NCI-H748 treated with DMSO at 0.1 percent for 48 hours (cell line): Measurements from ENCODE around the gene TXNL4A.
A peak's percentile ranks its signal among the peaks of the same experiment; 100 is the strongest.

Experiments
- DNase-seq: peaks from one replicate; lab custom pipeline; 2025; lab: John Stamatoyannopoulos, UW

The TXNL4A gene

DNA sequence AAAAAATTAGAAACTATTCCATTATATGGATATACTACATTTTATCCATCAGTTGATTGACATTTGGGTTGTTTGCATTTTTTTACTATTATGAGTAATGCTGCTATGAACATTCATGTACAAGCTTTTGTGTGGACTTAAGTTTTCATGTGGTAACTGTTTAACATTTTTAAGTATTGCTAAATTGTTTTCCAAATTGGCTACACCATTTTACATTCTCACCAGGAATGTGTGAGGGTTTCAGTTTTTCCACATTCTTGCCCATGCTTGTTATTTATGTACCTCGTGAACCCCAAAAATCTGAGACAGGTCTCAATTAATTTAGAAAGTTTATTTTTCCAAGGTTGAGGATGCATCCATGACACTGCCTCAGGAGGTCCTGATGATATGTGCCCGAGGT is 3.1 kb upstream of the TXNL4A start:
- DNase-seq: no peak

DNA sequence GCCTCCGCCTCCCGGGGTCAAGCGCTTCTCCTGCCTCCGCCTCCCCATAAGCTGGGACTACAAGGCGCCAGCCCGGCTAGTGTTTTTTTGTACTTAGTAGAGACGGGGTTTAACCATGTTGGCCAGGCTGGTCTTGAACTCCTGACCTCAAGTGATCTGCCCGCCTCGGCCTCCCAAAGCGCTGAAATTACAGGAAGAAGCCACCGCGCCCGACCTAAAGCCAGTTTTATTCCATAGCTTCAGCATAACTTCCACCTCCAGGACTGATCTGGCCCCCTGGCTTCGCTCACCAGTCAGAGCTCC is 783 bp upstream of the TXNL4A start:
- DNase-seq: no peak

DNA sequence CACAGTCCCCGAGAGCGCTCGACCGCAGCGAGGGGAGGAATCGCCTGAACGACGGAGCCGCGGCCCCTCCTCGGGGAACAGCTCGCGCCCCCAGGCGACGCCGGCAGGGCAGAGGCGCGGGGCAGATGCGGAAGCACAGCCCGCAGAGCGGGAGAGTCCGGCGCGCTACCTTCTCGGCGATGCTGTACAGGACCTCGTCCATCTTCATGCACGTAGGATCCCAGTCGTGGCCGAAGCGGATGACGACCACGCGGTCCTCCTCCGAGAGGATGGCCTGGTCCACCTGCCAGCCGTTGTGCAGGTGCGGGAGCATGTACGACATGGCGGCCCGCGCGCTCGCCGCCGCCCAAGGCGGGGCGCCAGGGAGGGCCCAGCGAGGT is 302 bp downstream of the TXNL4A start:
- peak; percentile 44 for DNase-seq

DNA sequence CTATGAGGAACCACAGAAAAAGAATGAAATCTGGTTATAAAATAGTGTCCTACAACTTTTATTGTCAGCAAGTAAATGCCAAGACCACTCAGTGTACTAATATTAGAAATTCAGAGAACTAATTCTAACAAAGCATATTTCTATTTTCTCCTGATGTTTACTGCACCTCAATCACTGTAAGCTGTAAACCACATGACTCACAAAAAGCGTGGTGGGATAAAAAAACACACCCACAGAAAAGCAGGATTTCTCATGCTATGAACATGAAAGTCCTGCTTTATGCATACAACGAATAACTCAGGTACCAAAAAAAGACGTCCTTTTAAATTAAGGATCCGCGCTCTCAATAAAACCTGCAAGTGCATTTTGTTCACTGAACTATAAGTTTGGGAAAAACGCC is 797 bp downstream of the TXNL4A start:
- no peak for DNase-seq

DNA sequence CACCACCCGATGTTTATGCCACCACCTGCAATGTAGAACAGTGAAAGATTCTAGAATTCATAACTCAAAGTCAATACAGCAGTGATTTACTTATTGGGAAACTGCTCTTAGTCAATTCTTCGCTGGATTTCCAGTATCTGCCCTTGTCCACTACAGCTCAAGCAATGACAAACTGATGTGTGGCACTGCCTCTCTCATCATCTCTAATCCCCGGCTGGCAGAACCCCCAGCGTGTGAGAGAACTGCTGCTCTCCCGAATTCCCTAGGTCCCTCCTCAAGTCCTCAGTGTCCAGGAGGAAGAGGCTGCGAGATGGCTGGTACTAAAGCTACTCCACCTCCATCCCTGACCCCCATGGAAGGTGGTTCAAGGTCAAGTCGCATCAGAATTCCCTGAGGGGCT is 1.6 kb downstream of the TXNL4A start:
- no peak for DNase-seq

- no peak for DNase-seq
Measured at GRCh38 chr18:79985172-79985571, 3.2 kb downstream of the TXNL4A start.

DNA sequence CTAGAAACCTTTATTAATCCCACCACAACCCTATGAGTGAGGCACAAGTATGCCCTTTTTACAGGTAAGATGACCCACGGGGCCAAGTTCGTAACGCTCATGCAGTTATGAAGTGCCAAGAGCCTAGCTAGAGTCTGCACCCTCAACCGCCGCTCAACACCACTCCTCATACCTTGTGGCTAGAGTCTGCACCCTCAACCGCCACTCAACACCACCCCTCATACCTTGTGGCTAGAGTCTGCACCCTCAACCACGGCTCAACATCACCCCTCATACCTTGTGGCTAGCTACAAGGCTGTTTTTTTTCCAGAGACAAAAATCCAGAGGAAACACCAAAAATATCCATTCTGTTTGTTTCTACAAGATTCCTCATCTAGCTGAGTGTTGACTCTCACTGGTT is 4.6 kb downstream of the TXNL4A start:
- DNase-seq: no peak

GRCh38 chr18:79983253-79983652 is 5.1 kb downstream of the TXNL4A start:
- DNase-seq: no peak

- no peak for DNase-seq
Measured at GRCh38 chr18:79982736-79983135, 5.6 kb downstream of the TXNL4A start.

DNA sequence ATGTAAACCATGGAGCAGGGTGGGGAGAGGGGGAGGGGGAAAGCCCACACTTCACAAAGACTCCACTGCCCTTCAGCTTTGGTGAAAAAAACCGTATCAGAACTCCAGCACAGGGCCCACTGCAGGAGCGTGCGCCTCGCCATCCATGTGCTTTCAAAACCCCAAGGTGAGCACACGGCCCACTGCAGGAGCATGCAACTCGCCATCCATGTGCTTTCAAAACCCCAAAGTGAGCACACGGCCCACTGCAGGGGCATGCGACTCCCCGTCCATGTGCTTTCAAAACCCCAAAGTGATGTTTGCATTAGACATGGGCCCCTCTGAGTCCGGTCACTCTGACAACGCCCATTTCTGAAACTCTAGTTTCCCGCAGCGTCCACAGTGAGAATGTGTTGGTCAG is 7.8 kb downstream of the TXNL4A start:
- DNase-seq: no peak

GRCh38 chr18:79979843-79980242 is 8.5 kb downstream of the TXNL4A start:
- no peak for DNase-seq

DNA sequence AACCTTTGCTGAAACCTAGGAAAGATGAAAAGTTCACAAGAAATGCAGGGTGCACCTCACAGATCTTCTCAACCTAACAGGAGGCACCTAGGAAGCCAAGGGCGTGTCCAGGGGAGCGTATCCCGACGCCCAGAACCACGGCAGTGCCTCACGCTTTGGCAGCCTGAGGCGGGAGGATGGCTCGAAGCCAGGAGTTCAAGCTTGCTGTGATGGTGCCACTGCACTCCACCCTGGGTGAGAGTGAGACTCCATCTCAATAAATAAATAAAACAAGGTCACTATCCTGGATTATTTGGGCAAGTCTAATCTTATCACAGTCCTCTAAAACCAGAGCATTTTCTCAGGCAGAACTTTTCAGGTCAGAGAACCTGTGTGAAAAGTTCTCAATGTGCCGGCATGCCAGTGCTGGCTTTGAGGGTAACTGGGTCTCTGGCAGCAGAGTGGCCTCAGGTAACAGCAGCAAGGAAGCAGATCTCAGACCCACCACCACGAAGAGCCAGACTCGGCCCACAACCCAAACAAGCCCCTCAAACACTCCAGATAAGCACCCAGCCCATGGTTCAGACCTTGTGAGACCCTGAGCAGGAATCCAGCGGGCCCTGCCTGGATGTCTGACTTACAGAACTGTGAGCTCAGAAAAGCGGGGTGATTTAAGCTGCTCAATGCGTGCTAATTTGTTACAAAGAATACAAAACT is 12.2 kb downstream of the TXNL4A start:
- no peak for DNase-seq

DNA sequence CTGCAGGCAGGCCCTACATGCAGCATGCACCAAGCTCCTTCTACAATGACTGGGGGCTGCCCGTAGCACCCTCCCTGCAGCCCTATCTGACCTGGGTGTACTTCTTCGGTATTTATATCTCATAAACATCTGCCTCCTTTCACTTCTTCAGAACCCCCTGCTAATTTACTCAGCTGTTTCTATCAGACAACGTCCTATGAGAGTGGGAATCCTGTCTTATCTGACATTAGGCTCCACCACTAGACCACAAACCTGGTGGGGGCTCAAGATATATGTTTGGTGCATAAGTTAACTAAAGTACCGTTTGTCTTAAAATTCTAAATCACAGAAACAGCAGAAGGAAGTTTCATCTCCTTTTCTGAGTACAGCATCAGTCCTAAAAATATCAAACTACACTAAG is 13.3 kb downstream of the TXNL4A start:
- no peak for DNase-seq

DNA sequence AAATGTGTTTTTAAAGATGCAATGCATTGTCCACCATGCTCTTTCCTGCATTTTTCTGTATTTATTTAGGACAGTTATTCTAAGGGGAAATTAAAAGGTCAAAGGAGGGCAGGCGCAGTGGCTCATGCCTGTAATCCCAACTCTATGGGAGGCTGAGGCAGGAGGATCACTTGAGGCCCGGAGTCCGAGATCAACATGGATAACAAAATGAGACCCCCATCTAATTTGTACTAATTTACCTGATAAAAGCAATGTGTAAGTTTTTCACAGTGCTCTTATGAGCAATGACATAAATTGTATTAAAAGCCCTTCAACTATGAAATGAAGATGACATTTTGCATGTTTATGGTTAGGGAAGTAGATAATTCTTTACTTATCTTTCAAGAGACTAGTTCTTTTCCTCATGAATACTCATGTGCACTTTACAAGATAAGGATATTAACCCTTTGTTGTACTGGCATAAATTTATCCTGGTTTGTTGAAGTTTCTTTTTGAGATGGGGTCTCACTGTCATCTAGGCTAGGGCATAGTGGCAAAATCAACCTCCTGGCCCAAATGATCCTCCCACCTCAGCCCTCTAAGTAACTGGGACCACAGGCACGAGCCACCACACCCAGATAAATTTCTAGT is 14.2 kb downstream of the TXNL4A start:
- DNase-seq: no peak

- DNase-seq: no peak
Measured at GRCh38 chr18:79973517-79973916, 14.8 kb downstream of the TXNL4A start.

DNA sequence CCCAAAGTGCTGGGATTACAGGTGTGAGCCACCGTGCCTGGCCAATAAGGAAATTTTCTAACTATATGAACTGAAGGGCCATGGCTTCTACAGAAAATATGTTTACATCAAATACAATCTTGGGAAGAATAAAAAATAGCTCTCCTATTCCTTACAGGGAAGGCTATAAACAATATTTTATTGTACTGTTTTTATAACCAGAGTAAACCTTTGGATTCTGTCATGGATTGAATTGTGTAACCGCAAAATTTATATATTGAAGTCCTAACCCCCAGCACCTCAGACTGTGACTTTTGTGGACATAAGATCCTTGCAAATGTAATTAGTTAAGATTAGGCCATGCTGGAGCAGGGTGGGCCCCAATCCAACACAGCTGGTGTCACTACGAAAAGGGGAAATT is 15.6 kb downstream of the TXNL4A start:
- DNase-seq: no peak

DNA sequence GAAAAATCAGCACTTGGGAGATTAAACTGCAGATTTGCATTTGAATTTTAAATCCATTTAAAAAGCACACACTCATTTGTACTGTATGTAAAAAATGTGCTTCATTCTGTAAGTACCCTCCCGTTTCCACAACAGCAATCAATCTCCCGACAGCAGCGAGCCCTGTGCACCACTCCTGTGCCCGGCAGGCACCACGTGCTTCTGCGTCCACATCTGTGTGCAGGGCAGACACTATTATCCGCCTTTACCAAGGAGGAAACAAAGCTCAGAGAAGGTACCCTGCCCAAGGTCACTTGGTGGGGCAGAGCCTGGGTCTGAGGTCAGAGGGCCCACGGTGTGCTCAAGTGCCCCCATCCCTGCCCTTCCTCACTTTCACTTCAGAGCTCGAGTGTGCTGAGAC is 16.4 kb downstream of the TXNL4A start:
- DNase-seq: no peak

DNA sequence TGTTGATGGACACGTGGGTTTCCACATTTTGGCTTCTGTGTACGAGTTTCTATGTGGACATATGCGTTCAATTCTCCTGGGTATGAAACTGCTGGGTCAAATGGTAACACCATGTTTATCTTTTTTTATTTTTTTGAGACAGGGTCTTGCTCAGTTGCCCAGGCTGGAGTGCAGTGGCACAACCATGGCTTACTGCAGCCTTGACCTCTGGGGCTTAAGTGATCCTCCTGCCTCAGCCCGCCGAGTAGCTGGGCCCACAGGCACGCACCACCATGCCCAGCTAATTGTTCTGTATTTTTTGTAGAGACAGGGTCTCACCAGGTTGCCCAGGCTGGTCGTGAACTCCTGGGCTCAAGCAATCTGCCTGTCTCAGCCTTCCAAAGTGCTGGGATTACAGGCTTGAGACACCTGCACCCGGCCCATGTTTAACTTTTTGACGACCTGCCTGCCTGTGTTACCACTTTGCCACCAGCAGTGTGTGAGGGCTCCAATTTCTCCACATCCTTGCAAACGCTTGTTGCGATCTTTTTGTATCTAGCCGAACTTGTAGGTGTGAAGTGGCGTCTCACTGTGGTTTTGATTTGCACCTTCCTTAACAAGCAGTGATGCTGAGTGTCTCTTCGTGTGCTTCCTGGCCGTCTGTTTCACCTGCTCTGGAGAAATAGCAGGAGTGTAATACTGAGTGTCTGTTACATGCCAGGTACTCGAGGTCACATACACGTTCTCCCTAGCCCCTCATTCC is 17.0 kb downstream of the TXNL4A start:
- DNase-seq: no peak

GRCh38 chr18:79970419-79971133 is 17.8 kb downstream of the TXNL4A start:
- DNase-seq: no peak

- no peak for DNase-seq
Measured at GRCh38 chr18:79965119-79965902, 23.1 kb downstream of the TXNL4A start.

GRCh38 chr18:79964330-79965118 is 23.8 kb downstream of the TXNL4A start, which contains the start of gene HSBP1L1:
TSS of gene HSBP1L1 (plus strand) at chr18:79964643. CDS start at chr18:79964736, 93 bp downstream.
- peak; percentile 18 for DNase-seq
